Gastrocnemius medialis (tissue), 4 donors: ENCODE results near the gene SLC1A2.

ENCODE experiments used
- POLR2A ChIP-seq, 2 donors: fragments of 450-650 bp; IDR thresholded peaks; one replicate each; pipeline ENCODE4 v1.6.1; 2017; ENCODE audit warnings: antibody characterized with exemption in 2 of 2, mild to moderate bottlenecking in 2 of 2, moderate library complexity in 2 of 2
- TF ChIP-seq, protein P1 (sequence below), 5 experiments: fragments of 450-650 bp in 3 of 5; fragments of 200-600 bp in 2 of 5; sonication (generic) in 2 of 5; IDR thresholded peaks in 4 of 5; conservative IDR thresholded peaks in 1 of 5; 1 replicate in 4 of 5; 2 replicates in 1 of 5; pipeline ENCODE4 v1.5.1; 2016 to 2019; ENCODE audit warnings: antibody characterized with exemption in 5 of 5, mild to moderate bottlenecking in 3 of 5, moderate library complexity in 3 of 5

- TF ChIP-seq POLR2A (IDR thresholded peaks at IDR 0.05) = no peak
- TF ChIP-seq, protein P1, sequence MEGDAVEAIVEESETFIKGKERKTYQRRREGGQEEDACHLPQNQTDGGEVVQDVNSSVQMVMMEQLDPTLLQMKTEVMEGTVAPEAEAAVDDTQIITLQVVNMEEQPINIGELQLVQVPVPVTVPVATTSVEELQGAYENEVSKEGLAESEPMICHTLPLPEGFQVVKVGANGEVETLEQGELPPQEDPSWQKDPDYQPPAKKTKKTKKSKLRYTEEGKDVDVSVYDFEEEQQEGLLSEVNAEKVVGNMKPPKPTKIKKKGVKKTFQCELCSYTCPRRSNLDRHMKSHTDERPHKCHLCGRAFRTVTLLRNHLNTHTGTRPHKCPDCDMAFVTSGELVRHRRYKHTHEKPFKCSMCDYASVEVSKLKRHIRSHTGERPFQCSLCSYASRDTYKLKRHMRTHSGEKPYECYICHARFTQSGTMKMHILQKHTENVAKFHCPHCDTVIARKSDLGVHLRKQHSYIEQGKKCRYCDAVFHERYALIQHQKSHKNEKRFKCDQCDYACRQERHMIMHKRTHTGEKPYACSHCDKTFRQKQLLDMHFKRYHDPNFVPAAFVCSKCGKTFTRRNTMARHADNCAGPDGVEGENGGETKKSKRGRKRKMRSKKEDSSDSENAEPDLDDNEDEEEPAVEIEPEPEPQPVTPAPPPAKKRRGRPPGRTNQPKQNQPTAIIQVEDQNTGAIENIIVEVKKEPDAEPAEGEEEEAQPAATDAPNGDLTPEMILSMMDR (IDR thresholded peaks at IDR 0.05 in 4 of 5, conservative IDR thresholded peaks at IDR 0.05 in 1 of 5) = no peak
These were observed 101.0 kb downstream of the SLC1A2 start for GRCh38 chr11:35318309-35318708.
